Upper lobe of left lung (tissue), 6 donors: ENCODE results near the gene PRKN. TPM values are rescaled to one million over a fixed set of nuclear protein-coding genes. Genes with fewer than 3 reads are reported as not detected.

Experiments
- ATAC-seq, 2 donors: fragments of 200-7000 bp; cut with Tn5 transposase; one replicate each; pipeline ENCODE4 v1.9.1; 2022; ENCODE audit warnings: mild to moderate bottlenecking in 2 of 2, moderate library complexity in 2 of 2; ENCODE audit not compliant: low FRiP score in 2 of 2
- DNase-seq, 2 donors: peaks; one replicate each; pipeline ENCODE4 v3.0.0-alpha.2; 2019 to 2020
- H3K27ac ChIP-seq, 4 donors: fragments of 200-600 bp; sonication (generic); one replicate each; pipeline ENCODE4 v1.5.1; 2016 to 2019
- H3K27me3 ChIP-seq, 4 donors: fragments of 200-600 bp; sonication (generic); one replicate each; pipeline ENCODE4 v1.5.1; 2017 to 2019
- H3K36me3 ChIP-seq, 4 donors: fragments of 200-600 bp; sonication (generic); one replicate each; pipeline ENCODE4 v1.5.1; 2016 to 2019
- H3K4me1 ChIP-seq, 4 donors: fragments of 200-600 bp; sonication (generic); one replicate each; pipeline ENCODE4 v1.5.1; 2018 to 2019
- H3K4me3 ChIP-seq, 4 donors: fragments of 200-600 bp; sonication (generic); one replicate each; pipeline ENCODE4 v1.5.1; 2017 to 2019; ENCODE audit warnings: mild to moderate bottlenecking in 2 of 4, moderate library complexity in 1 of 4
- H3K9me3 ChIP-seq, 4 donors: fragments of 200-600 bp; sonication (generic); one replicate each; pipeline ENCODE4 v1.5.1; 2018 to 2019
- EP300 ChIP-seq, 4 donors: sonication (generic); formaldehyde crosslinking; IDR thresholded peaks; one replicate each; pipeline ENCODE4 v1.5.1; 2017; ENCODE audit warnings: antibody characterized with exemption in 4 of 4, control low read depth in 2 of 4
- POLR2A ChIP-seq, 4 donors: fragments of 450-650 bp; IDR thresholded peaks; one replicate each; pipeline ENCODE4 v1.5.1; 2016 to 2017; ENCODE audit warnings: antibody characterized with exemption in 4 of 4, mild to moderate bottlenecking in 2 of 4
- POLR2AphosphoS5 ChIP-seq, 2 donors: sonication (generic); formaldehyde crosslinking; IDR thresholded peaks; one replicate each; pipeline ENCODE4 v1.5.1; 2017; ENCODE audit warnings: antibody characterized with exemption in 2 of 2
- WGBS, 2 donors: methylation state at CpG; one replicate each; pipeline ENCODE4 v1.1.5; 2017 to 2018; 5-methylcytosine and 5-hydroxymethylcytosine counted together
- total RNA-seq, 6 donors: library from RNA; depleted of rRNA in 4 of 6; stranded (reverse); fragments of >200 nt in 4 of 6; gene quantifications; one replicate each; pipeline versions ENCODE4 v1.1.0 to v1.2.1, GENCODE V29; 2016 to 2021
- TF ChIP-seq, protein P1 (sequence below), 6 experiments: fragments of 450-650 bp in 4 of 6; fragments of 200-600 bp in 2 of 6; sonication (generic) in 2 of 6; IDR thresholded peaks; one replicate each; pipeline ENCODE4 v1.5.1; 2016 to 2019; ENCODE audit warnings: antibody characterized with exemption in 6 of 6
- donor health status: DM: no; HTN: no; CAD: no; lungs with moderate emphysema.
- donor health status: DM: no; HTN: yes; CAD: no; lungs with severe emphysema.

The PRKN gene
- total RNA-seq, 6 donors from 2014 or later = 2.7 to 29.3 (median 5.5) TPM

DNA sequence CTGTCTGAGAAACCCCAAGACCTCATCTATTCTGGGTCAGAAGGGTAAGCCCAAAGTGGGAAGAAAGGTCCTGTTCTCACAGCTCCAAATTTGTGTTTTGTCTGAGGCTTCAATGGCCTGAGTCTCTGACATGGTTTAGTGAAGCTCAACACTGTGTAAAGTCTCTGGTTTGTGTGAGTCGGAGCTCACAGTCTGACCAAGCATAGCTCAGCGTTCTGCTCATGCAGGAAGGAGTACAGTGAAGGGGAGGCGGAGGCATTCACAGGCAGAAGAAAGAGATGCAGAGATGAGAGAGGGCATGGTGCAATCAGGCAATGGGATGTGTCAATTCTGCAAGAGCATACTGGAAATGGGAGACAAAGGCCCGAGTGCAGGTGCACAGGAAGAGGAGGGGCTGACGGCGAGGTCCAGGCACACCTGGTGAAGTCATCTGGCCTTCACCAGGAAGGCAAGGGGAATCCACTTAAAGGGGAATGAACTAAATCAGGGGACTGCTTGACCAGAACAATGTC lies 990.7 kb downstream of the PRKN start:
- no peaks in the 10 kb centered on the region for H3K4me1 ChIP-seq
- no peak for TF ChIP-seq POLR2A (IDR thresholded peaks at IDR 0.05)
- TF ChIP-seq, protein P1, sequence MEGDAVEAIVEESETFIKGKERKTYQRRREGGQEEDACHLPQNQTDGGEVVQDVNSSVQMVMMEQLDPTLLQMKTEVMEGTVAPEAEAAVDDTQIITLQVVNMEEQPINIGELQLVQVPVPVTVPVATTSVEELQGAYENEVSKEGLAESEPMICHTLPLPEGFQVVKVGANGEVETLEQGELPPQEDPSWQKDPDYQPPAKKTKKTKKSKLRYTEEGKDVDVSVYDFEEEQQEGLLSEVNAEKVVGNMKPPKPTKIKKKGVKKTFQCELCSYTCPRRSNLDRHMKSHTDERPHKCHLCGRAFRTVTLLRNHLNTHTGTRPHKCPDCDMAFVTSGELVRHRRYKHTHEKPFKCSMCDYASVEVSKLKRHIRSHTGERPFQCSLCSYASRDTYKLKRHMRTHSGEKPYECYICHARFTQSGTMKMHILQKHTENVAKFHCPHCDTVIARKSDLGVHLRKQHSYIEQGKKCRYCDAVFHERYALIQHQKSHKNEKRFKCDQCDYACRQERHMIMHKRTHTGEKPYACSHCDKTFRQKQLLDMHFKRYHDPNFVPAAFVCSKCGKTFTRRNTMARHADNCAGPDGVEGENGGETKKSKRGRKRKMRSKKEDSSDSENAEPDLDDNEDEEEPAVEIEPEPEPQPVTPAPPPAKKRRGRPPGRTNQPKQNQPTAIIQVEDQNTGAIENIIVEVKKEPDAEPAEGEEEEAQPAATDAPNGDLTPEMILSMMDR (IDR thresholded peaks at IDR 0.05) = no peak
- no peaks in the 10 kb centered on the region for H3K36me3 ChIP-seq
- DNase-seq = no peak
- no peaks in the 10 kb centered on the region for H3K9me3 ChIP-seq
- H3K27me3 ChIP-seq = no peaks in the 10 kb centered on the region
- no peak overlapping the region for H3K4me3 ChIP-seq
- H3K27ac ChIP-seq = no peak overlapping the region
- no peak for ATAC-seq
- WGBS, 2 donors = 77% methylated on average over 6 of the region's 6 CpGs

DNA sequence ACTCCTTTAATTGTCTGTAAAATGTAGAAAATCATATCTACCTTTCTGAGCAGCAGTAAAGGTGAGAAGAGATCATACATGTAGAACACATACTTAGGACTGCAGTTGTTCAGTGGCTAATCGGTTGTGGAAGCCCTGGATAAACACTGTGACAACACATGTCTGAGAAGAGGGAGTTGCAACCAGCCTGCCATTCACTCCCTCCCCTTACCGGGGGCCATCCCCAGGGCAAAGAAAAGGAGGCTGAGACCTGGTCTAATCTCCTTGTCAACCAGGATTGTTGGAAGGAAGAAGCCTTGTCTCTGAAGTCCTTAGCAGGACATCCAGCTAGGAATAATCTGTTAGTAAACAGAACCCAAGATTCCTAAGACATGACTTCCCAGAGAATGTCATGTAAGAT lies 991.2 kb downstream of the PRKN start:
- Histone ChIP-seq H3K4me3 (no peak overlapping the region), H3K36me3 (no peaks in the 10 kb centered on the region), H3K4me1 (no peaks in the 10 kb centered on the region), H3K27ac (no peak overlapping the region), H3K9me3 (no peaks in the 10 kb centered on the region), H3K27me3 (no peaks in the 10 kb centered on the region)
- no peak for TF ChIP-seq POLR2A (IDR thresholded peaks at IDR 0.05)
- no peak for TF ChIP-seq EP300 (IDR thresholded peaks at IDR 0.05)
- TF ChIP-seq POLR2AphosphoS5 (IDR thresholded peaks at IDR 0.05) = no peak
- TF ChIP-seq, protein P1 (IDR thresholded peaks at IDR 0.05) = no peak
- WGBS, 2 donors = 51 to 53% methylated on average over 2 of the region's 2 CpGs
- ATAC-seq = no peak
- DNase-seq = no peak

DNA sequence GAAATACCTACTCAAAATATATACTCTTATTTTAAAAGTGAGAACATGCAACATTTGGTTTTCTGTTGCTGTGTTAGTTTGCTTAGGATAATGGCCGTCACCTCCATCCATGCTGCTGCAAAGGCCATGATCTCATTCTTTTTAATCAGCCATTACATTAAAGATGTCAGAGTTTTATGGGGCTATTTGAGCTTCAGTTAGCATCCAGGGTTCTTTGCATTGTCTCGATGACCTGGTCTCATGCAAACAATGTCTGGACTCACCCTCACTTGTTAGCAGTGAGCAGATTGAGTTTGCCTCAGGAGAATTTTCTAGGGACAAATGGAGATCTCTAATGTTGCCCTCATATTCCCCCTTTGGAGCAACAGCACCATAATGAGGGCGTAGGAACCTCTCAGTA lies 995.0 kb downstream of the PRKN start:
- WGBS, 2 donors = 88 to 94% methylated on average over 3 of the region's 3 CpGs
- no peak overlapping the region for H3K27ac ChIP-seq
- no peak overlapping the region for H3K4me3 ChIP-seq
- no peak for ATAC-seq
- H3K36me3 ChIP-seq = no peaks in the 10 kb centered on the region
- TF ChIP-seq EP300 (IDR thresholded peaks at IDR 0.05) (no peak), POLR2AphosphoS5 (IDR thresholded peaks at IDR 0.05) (no peak), POLR2A (IDR thresholded peaks at IDR 0.05) (no peak)
- TF ChIP-seq, protein P1 (IDR thresholded peaks at IDR 0.05) = no peak
- H3K9me3 ChIP-seq = no peaks in the 10 kb centered on the region
- no peak for DNase-seq
- no peaks in the 10 kb centered on the region for H3K27me3 ChIP-seq
- no peaks in the 10 kb centered on the region for H3K4me1 ChIP-seq

DNA sequence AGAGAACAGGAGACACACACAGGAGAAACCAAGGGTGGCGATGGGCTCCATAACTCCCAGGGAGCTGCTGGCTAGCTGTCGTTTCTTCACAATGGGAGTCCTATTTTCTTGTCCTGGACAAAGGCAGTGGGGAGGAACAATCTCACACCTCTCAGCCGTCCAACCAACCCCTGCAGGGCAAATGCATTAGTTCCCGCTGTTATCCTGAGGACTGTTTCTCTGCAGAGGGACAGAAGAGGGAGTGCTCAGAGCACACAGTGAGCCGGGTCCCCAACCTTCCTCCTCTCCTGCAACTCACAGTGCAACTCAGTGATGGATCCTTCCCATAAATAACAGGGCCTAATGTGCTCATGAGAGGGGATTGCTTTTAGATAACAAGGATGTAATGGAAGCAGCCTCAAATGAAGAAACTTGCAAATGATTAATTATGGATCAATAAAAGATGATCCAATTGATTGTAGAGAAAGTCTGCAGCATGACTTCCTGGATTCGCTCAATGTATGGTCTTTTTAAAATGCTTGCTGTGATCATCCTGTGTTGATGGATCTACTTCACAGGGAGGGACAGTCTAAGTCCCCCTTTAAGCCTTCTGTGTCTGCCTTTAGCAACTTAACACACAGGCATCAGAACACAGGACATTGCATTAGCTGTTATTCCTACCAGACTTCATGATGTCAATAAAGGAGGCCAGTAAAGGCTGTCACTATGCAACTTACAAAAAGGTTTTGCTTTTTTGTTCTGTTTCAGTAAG lies 1000.3 kb downstream of the PRKN start:
- Histone ChIP-seq H3K4me1 (no peaks in the 10 kb centered on the region), H3K36me3 (no peaks in the 10 kb centered on the region), H3K27me3 (no peaks in the 10 kb centered on the region), H3K4me3 (no peak overlapping the region), H3K9me3 (no peaks in the 10 kb centered on the region), H3K27ac (no peak overlapping the region)
- DNase-seq (no peak), ATAC-seq (no peak)
- TF ChIP-seq, protein P1 (IDR thresholded peaks at IDR 0.05) = no peak
- no peak for TF ChIP-seq EP300 (IDR thresholded peaks at IDR 0.05)
- TF ChIP-seq POLR2A (IDR thresholded peaks at IDR 0.05) = no peak
- TF ChIP-seq POLR2AphosphoS5 (IDR thresholded peaks at IDR 0.05) = no peak
- 61 to 68% methylated on average over 5 to 6 of the region's 6 CpGs for WGBS, 2 donors

DNA sequence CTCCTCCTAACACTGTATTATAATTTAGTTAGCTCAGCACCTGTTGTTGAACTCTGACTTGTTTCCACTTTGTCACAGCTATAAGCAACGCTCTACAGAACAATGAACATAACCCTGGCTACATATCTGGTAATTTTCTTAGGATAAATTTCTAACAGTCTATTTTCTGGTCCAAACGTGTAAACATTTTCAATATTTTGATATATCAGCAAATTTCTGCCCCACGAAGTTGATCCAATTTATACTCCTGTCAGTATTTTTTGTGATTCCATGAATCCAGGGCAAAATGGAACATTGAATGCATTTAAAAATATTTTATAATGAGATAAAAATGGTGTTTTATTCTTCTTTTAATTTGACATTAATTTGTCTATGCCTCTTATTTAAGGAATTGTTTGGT lies 1005.2 kb downstream of the PRKN start:
- no peak overlapping the region for H3K27ac ChIP-seq
- no peaks in the 10 kb centered on the region for H3K27me3 ChIP-seq
- DNase-seq (no peak), ATAC-seq (no peak)
- no peaks in the 10 kb centered on the region for H3K4me1 ChIP-seq
- TF ChIP-seq, protein P1 (IDR thresholded peaks at IDR 0.05) = no peak
- TF ChIP-seq POLR2A (IDR thresholded peaks at IDR 0.05) = no peak
- no peak for TF ChIP-seq EP300 (IDR thresholded peaks at IDR 0.05)
- no peak for TF ChIP-seq POLR2AphosphoS5 (IDR thresholded peaks at IDR 0.05)
- H3K36me3 ChIP-seq = no peaks in the 10 kb centered on the region
- no peaks in the 10 kb centered on the region for H3K9me3 ChIP-seq
- H3K4me3 ChIP-seq = no peak overlapping the region
- WGBS, 2 donors = 73 to 77% methylated on average over 3 of the region's 3 CpGs
